GM12872 (cell line): ENCODE measurements around the gene C15orf39.

Source experiments
- CTCF ChIP-seq: IDR thresholded peaks from 3 replicates; pipeline ENCODE4 v1.5.1; 2011; ENCODE audit warnings: low read depth, mild to moderate bottlenecking, low read length, moderate library complexity; ENCODE audit not compliant: insufficient read depth

C15orf39 gene

GRCh38 chr15:75217012-75217411 lies 15.3 kb downstream of the C15orf39 start:
- no peak for TF ChIP-seq CTCF

GRCh38 chr15:75223688-75224087 lies 22.0 kb downstream of the C15orf39 start:
- no peak for TF ChIP-seq CTCF

GRCh38 chr15:75224281-75224680 lies 22.6 kb downstream of the C15orf39 start:
- TF ChIP-seq CTCF: no peak

- TF ChIP-seq CTCF: no peak
Measured at GRCh38 chr15:75225951-75226732, 24.5 kb downstream of the C15orf39 start.

- no peak for TF ChIP-seq CTCF
Measured at GRCh38 chr15:75227663-75228280, 26.1 kb downstream of the C15orf39 start.

- TF ChIP-seq CTCF: no peak
Measured at GRCh38 chr15:75228787-75229186, 27.1 kb downstream of the C15orf39 start.

- TF ChIP-seq CTCF: no peak
Measured at GRCh38 chr15:75229191-75230015, 27.7 kb downstream of the C15orf39 start.
